IMR-90 (cell line): ENCODE data around the gene CABCOCO1. TPM values are rescaled to one million over a fixed set of nuclear protein-coding genes. Genes with fewer than 3 reads are reported as not detected.

Source experiments
- ATAC-seq: fragments of 200-7000 bp; cut with Tn5 transposase; 2 replicates; pipeline ENCODE4 v1.9.1; 2020; ENCODE audit warnings: low read depth, mild to moderate bottlenecking, moderate library complexity
- BruUV-seq: library from RNA; stranded (reverse); fragments of 400-500 nt; replicated peaks from 2 replicates; lab custom pipeline; 2021; lab: Mats Ljungman, UMichigan
- CTCF ChIA-PET: fragments of 300-600 bp; formaldehyde crosslinking; extraction: SDS; loops from one replicate; lab custom pipeline; 2021; ENCODE audit warnings: antibody characterized with exemption; lab: Yijun Ruan, JAX
- POLR2A ChIA-PET: fragments of 300-600 bp; sonication (Branson Sonifier 250); formaldehyde crosslinking; loops from one replicate; lab custom pipeline; 2022; ENCODE audit warnings: antibody characterized with exemption; ENCODE audit not compliant: unreplicated experiment; lab: Charles Lee
- DNase-seq: peaks from one replicate; pipeline ENCODE4 v3.0.0; 2013
- H2AFZ ChIP-seq: replicated peaks from 2 replicates; pipeline ENCODE3; 2013; ENCODE audit warnings: low read length, mild to moderate bottlenecking; ENCODE audit not compliant: poor library complexity
- H2AK5ac ChIP-seq: 2 replicates; pipeline ENCODE4 v1.6.1; 2013; ENCODE audit warnings: low read depth, low read length, inconsistent platforms
- H2AK9ac ChIP-seq: replicated peaks from 2 replicates; pipeline ENCODE3; 2013; ENCODE audit warnings: mild to moderate bottlenecking, low read depth, low read length, moderate library complexity; ENCODE audit not compliant: poor library complexity
- H2BK120ac ChIP-seq: 2 replicates; pipeline ENCODE4 v1.6.1; 2013; ENCODE audit warnings: low read depth, low read length, inconsistent platforms
- H2BK15ac ChIP-seq: 3 replicates; pipeline ENCODE4 v1.6.1; 2013; ENCODE audit warnings: low read depth, low read length, inconsistent platforms
- H2BK20ac ChIP-seq: 2 replicates; pipeline ENCODE4 v1.6.1; 2013; ENCODE audit warnings: low read depth, mild to moderate bottlenecking, inconsistent platforms, low read length, moderate library complexity
- H2BK5ac ChIP-seq: 2 replicates; pipeline ENCODE4 v1.6.1; 2013; ENCODE audit warnings: mild to moderate bottlenecking, low read depth, low read length, inconsistent platforms; ENCODE audit not compliant: poor library complexity, severe bottlenecking
- H3K14ac ChIP-seq: replicated peaks from 2 replicates; pipeline ENCODE4 v1.6.1; 2013; ENCODE audit warnings: low read depth, low read length, inconsistent platforms
- H3K18ac ChIP-seq: 2 replicates; pipeline ENCODE4 v1.6.1; 2013; ENCODE audit warnings: low read depth, low read length, control low read depth
- H3K23ac ChIP-seq: 2 replicates; pipeline ENCODE4 v1.6.1; 2013; ENCODE audit warnings: low read depth, low read length, inconsistent platforms
- H3K27ac ChIP-seq: 2 replicates; pipeline ENCODE4 v1.5.1; 2013; ENCODE audit warnings: mild to moderate bottlenecking, control low read depth, low read length; ENCODE audit not compliant: insufficient read depth
- H3K27me3 ChIP-seq: 2 replicates; pipeline ENCODE4 v1.6.1; 2013; ENCODE audit warnings: low read length; ENCODE audit not compliant: control insufficient read depth, insufficient read depth
- H3K36me3 ChIP-seq: 2 replicates; pipeline ENCODE4 v1.6.1; 2013; ENCODE audit warnings: low read length, mixed read lengths; ENCODE audit not compliant: control insufficient read depth, insufficient read depth
- H3K4ac ChIP-seq: 2 replicates; pipeline ENCODE4 v1.6.1; 2013; ENCODE audit warnings: low read depth, low read length, inconsistent platforms
- H3K4me1 ChIP-seq: 2 replicates; pipeline ENCODE4 v1.6.1; 2013; ENCODE audit warnings: low read length, mixed read lengths; ENCODE audit not compliant: control insufficient read depth, insufficient read depth
- H3K4me2 ChIP-seq: 2 replicates; pipeline ENCODE4 v1.6.1; 2013; ENCODE audit warnings: low read depth, mild to moderate bottlenecking, control low read depth, low read length, moderate library complexity
- H3K4me3 ChIP-seq: 2 replicates; pipeline ENCODE4 v1.5.1; 2013; ENCODE audit warnings: low read depth, mild to moderate bottlenecking, control low read depth, low read length, moderate library complexity; ENCODE audit not compliant: insufficient read depth
- H3K56ac ChIP-seq: 2 replicates; pipeline ENCODE4 v1.6.1; 2013; ENCODE audit warnings: low read length, inconsistent platforms; ENCODE audit not compliant: insufficient read depth; ENCODE audit errors: extremely low read depth
- H3K79me1 ChIP-seq, 2 experiments: 2 replicates each; pipeline ENCODE4 v1.6.1; 2013; ENCODE audit warnings: low read length in 2 of 2, inconsistent platforms in 1 of 2, low read depth in 1 of 2
- H3K9ac ChIP-seq: 2 replicates; pipeline ENCODE4 v1.6.1; 2013; ENCODE audit warnings: low read depth, low read length, control low read depth
- H3K9me1 ChIP-seq: 2 replicates; pipeline ENCODE4 v1.6.1; 2013; ENCODE audit warnings: low read length, inconsistent platforms; ENCODE audit not compliant: insufficient read depth
- H3K9me3 ChIP-seq: 2 replicates; pipeline ENCODE4 v1.6.1; 2013; ENCODE audit warnings: low read length; ENCODE audit not compliant: control insufficient read depth, insufficient read depth
- H4K20me1 ChIP-seq: 2 replicates; pipeline ENCODE4 v1.6.1; 2013; ENCODE audit warnings: low read length, inconsistent platforms; ENCODE audit not compliant: insufficient read depth
- H4K5ac ChIP-seq: 2 replicates; pipeline ENCODE4 v1.6.1; 2013; ENCODE audit warnings: mild to moderate bottlenecking, low read depth, low read length, control low read depth
- H4K8ac ChIP-seq, 2 experiments: 2 replicates each; pipeline ENCODE4 v1.6.1; 2013; ENCODE audit warnings: low read depth in 2 of 2, low read length in 2 of 2, control low read depth in 1 of 2, inconsistent platforms in 1 of 2
- H4K91ac ChIP-seq: 2 replicates; pipeline ENCODE4 v1.6.1; 2013; ENCODE audit warnings: low read depth, low read length, inconsistent platforms; ENCODE audit not compliant: insufficient read depth
- BHLHE40 ChIP-seq: fragments of 150-350 bp; IDR thresholded peaks from 2 replicates; pipeline ENCODE4 v1.6.1; 2016; ENCODE audit warnings: mild to moderate bottlenecking, low read depth, low read length
- CEBPB ChIP-seq: IDR thresholded peaks from 2 replicates; pipeline ENCODE4 v1.6.1; 2012; ENCODE audit warnings: low read depth, low read length, improper control_type of control experiment
- CHD1 ChIP-seq: IDR thresholded peaks from 2 replicates; pipeline ENCODE4 v1.6.1; 2012; ENCODE audit warnings: low read depth, low read length, improper control_type of control experiment
- CTCF ChIP-seq: conservative IDR thresholded peaks from 2 replicates; pipeline ENCODE4 v1.5.1; 2012; ENCODE audit warnings: mild to moderate bottlenecking, low read depth, low read length, improper control_type of control experiment
- ELK1 ChIP-seq: fragments of 150-350 bp; IDR thresholded peaks from 2 replicates; pipeline ENCODE4 v1.6.1; 2016; ENCODE audit warnings: low read depth, mild to moderate bottlenecking, low read length, moderate library complexity, borderline replicate concordance
- FOS ChIP-seq: fragments of 150-350 bp; IDR thresholded peaks from 2 replicates; pipeline ENCODE4 v1.6.1; 2016; ENCODE audit warnings: low read depth, low read length
- MAFK ChIP-seq: IDR thresholded peaks from 2 replicates; pipeline ENCODE4 v1.6.1; 2012; ENCODE audit warnings: low read depth, low read length, improper control_type of control experiment
- MAZ ChIP-seq: IDR thresholded peaks from 2 replicates; pipeline ENCODE4 v1.6.1; 2012; ENCODE audit warnings: low read depth, mild to moderate bottlenecking, low read length, improper control_type of control experiment, moderate library complexity, borderline replicate concordance
- MXI1 ChIP-seq: IDR thresholded peaks from 2 replicates; pipeline ENCODE4 v1.6.1; 2012; ENCODE audit warnings: low read depth, mild to moderate bottlenecking, low read length, moderate library complexity, borderline replicate concordance
- NFE2L2 ChIP-seq: fragments of 150-350 bp; IDR thresholded peaks from 2 replicates; pipeline ENCODE4 v1.6.1; 2016; ENCODE audit warnings: low read depth, mild to moderate bottlenecking, low read length
- POLR2A ChIP-seq: IDR thresholded peaks from 2 replicates; pipeline ENCODE4 v1.6.1; 2012; ENCODE audit warnings: mild to moderate bottlenecking, low read depth, low read length
- RAD21 ChIP-seq: IDR thresholded peaks from 2 replicates; pipeline ENCODE4 v1.6.1; 2012; ENCODE audit warnings: low read length, improper control_type of control experiment
- RCOR1 ChIP-seq: IDR thresholded peaks from 2 replicates; pipeline ENCODE4 v1.6.1; 2012; ENCODE audit warnings: mild to moderate bottlenecking, low read length, improper control_type of control experiment; ENCODE audit not compliant: insufficient replicate concordance
- RFX5 ChIP-seq: IDR thresholded peaks from 2 replicates; pipeline ENCODE4 v1.8.0; 2012; ENCODE audit warnings: low read depth, mild to moderate bottlenecking, low read length, moderate library complexity
- SMC3 ChIP-seq: fragments of 150-350 bp; IDR thresholded peaks from 2 replicates; pipeline ENCODE4 v1.6.1; 2016; ENCODE audit warnings: low read depth, mild to moderate bottlenecking, antibody characterized with exemption, low read length, moderate library complexity
- USF2 ChIP-seq: fragments of 150-350 bp; IDR thresholded peaks from 2 replicates; pipeline ENCODE4 v1.6.1; 2017; ENCODE audit warnings: mild to moderate bottlenecking, antibody characterized with exemption, low read length, low read depth
- WGBS, 2 experiments: methylation state at CpG; one replicate each; pipeline versions ENCODE4 v1.1.5 to v1.1.7; 2013; ENCODE audit warnings: missing lambda C conversion rate in 2 of 2; ENCODE audit not compliant: insufficient read length in 1 of 2; ENCODE audit errors: extremely low coverage in 2 of 2; 5-methylcytosine and 5-hydroxymethylcytosine counted together
- dilution Hi-C: fragments of 300-500 bp; cut with HindIII; formaldehyde crosslinking; loops from one replicate; pipeline ENCODE4 v1.14.3; 2018; ENCODE audit warnings: low sequenced_read_pairs; ENCODE audit not compliant: unreplicated experiment
- in situ Hi-C: fragments of 300-500 bp; cut with MboI; formaldehyde crosslinking; loops from 3 replicates; pipeline ENCODE4 v1.14.3; 2019; ENCODE audit warnings: low sequenced_read_pairs, inconsistent platforms, mixed read lengths
- intact Hi-C: fragments of 100-400 bp; cut with micrococcal nuclease; formaldehyde crosslinking; loops from 2 replicates; pipeline ENCODE4 v1.10.0; 2022
- polyA plus RNA-seq, 3 experiments: library from polyadenylated mRNA; depleted of rRNA; stranded (reverse); fragments of >200 nt; gene quantifications; 2 replicates each; pipeline ENCODE4 v1.2.3, GENCODE V29; 2012; ENCODE audit warnings: low replicate concordance in 1 of 3
- total RNA-seq: library from RNA; depleted of rRNA; stranded (reverse); fragments of >200 nt; gene quantifications from 2 replicates; pipeline ENCODE4 v1.2.3, GENCODE V29; 2012

CABCOCO1 gene
- total and polyA plus RNA-seq, 2 of the 4 experiments (the other 2 are of a cell fraction) = 0.18 to 0.31 TPM

GRCh38 chr10:61792921-61793320 is 130.2 kb downstream of the CABCOCO1 start:
- no peak for TF ChIP-seq FOS
- TF ChIP-seq CTCF = no peak
- no peak for TF ChIP-seq POLR2A
- no peak for TF ChIP-seq BHLHE40
- no peak for TF ChIP-seq MAZ
- no peak for TF ChIP-seq CHD1
- no peak for TF ChIP-seq CEBPB
- no peak for TF ChIP-seq RCOR1
- no peak for TF ChIP-seq USF2
- no peak for TF ChIP-seq ELK1
- TF ChIP-seq MXI1 = no peak
- no peak for TF ChIP-seq NFE2L2
- no peak for TF ChIP-seq RAD21
- no peak for TF ChIP-seq SMC3
- no peak for TF ChIP-seq RFX5
- TF ChIP-seq MAFK = no peak
- ATAC-seq (no peak), DNase-seq (no peak)
- intact Hi-C loops (loop anchor here (1.0 to 5.0 kb wide), 2 partner anchors 42 to 109 kb away; partner anchors contain the start of gene ARID5B), dilution Hi-C loops (no loop called here), in situ Hi-C loops (no loop called here)
- POLR2A ChIA-PET = interaction anchor here (0.7 kb wide), 1 partner anchor 160 kb away, joined by 11 read pairs; no protein-coding TSS in a partner anchor
- no peak overlapping the region for H3K4me3 ChIP-seq
- H2BK120ac ChIP-seq = peak overlapping the region; percentile 64
- H3K4me1 ChIP-seq = peaks cover 16% of the 10 kb centered on the region
- H2AK5ac ChIP-seq = no peak overlapping the region
- peak overlapping the region; percentile 42 for H4K5ac ChIP-seq
- no CpG with 5 or more reads among the region's 1 CpG for WGBS, 2 experiments
- H3K56ac ChIP-seq = no peak overlapping the region
- H3K9me3 ChIP-seq = no peaks in the 10 kb centered on the region
- no peak overlapping the region for H3K4me2 ChIP-seq
- no peak overlapping the region for H2AK9ac ChIP-seq
- H3K4ac ChIP-seq = peak overlapping the region; percentile 66; the same call in 1 of the 2 replicates
- H3K27me3 ChIP-seq = no peaks in the 10 kb centered on the region
- peak overlapping the region; percentile 30; the same call in 1 of the 2 replicates for H4K91ac ChIP-seq
- peak overlapping the region; percentile 62; the same call in 1 of the 2 replicates for H3K27ac ChIP-seq
- H3K23ac ChIP-seq = peak overlapping the region; percentile 26; the same call in 1 of the 2 replicates
- H3K9ac ChIP-seq = no peak overlapping the region
- peaks cover 0 to 3% of the 10 kb centered on the region in 2 experiments; a peak in 1 of 4 replicates for H3K79me1 ChIP-seq
- H2BK15ac ChIP-seq = 0 out of 3 replicates have a peak overlapping the region, but pooled peaks have one; percentile 51
- peak overlapping the region; percentile 68 for H2BK5ac ChIP-seq
- no peak overlapping the region for H2AFZ ChIP-seq
- CTCF ChIA-PET = no interaction called here
- peak overlapping the region in 1 of 2 experiments; percentile 70; a peak in 2 of 4 replicates for H4K8ac ChIP-seq
- peaks cover 13% of the 10 kb centered on the region; the same call in 1 of the 2 replicates for H3K9me1 ChIP-seq
- no peaks in the 10 kb centered on the region for H3K36me3 ChIP-seq
- no peaks in the 10 kb centered on the region for H4K20me1 ChIP-seq
- peak overlapping the region; percentile 20 for H3K14ac ChIP-seq
- peak overlapping the region; percentile 64 for H3K18ac ChIP-seq
- peak overlapping the region; percentile 58 for H2BK20ac ChIP-seq
- no TSS peak for BruUV-seq
